ENCODE results near the gene GPRC6A.
"Not testable (repeated sequence)": the region's sequence is repeated elsewhere in the genome, so short reads cannot be mapped to it uniquely, and the experiment has no call there.

Gene GPRC6A

GRCh38 chr6:116827561-116828240 is 1.2 kb downstream of the GPRC6A start:
- no peak overlapping the region for H3K27ac ChIP-seq
- no peak for TF ChIP-seq ZFX (IDR thresholded peaks at IDR 0.05)
- no peak for TF ChIP-seq CTCF (conservative IDR thresholded peaks at IDR 0.05)

DNA sequence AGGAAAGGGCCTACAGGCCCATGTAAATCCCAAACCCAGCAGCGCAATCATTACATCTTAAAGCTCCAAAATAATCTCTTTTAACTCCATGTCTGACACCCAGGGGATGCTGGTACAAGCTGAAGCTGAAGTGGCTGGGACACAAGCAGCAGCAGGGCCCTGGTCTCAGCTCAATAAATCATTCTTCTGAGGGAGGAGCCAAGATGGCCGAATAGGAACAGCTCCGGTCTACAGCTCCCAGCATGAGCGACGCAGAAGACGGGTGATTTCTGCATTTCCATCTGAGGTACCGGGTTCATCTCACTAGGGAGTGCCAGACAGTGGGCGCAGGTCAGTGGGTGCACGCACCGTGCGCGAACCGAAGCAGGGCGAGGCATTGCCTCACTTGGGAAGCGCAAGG is 12.5 kb downstream of the GPRC6A start:
- H3K27ac ChIP-seq, result not testable (repeated sequence)

DNA sequence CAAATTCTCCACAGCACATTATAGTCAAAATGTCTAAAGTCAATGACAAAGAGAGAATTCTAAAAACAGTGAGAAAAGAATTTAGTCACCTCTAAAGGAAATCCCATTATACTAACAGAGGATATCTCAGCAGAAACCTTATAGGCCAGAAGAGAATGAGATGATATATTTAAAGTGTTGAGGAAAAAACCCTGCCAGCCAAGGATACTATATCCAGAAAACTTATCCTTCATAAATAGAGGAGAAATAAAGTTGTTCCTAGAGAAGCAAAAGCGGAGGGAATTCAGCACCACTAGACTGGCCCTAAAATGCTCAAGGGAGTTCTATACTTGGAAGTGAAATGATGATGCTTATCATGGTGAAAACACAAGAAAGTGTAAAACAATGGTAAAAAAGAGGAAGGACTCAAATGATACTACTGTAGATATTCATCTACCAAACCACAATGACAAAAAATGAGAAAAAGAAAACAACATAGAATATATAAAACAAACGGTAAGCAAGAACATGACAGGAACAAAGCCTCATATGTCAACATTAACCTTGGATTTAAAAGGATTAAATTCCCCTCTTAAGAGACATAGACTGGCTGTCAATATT is 16.7 kb downstream of the GPRC6A start:
- no peak for TF ChIP-seq ZFX (IDR thresholded peaks at IDR 0.05)
- TF ChIP-seq CTCF (conservative IDR thresholded peaks at IDR 0.05), result no peak

DNA sequence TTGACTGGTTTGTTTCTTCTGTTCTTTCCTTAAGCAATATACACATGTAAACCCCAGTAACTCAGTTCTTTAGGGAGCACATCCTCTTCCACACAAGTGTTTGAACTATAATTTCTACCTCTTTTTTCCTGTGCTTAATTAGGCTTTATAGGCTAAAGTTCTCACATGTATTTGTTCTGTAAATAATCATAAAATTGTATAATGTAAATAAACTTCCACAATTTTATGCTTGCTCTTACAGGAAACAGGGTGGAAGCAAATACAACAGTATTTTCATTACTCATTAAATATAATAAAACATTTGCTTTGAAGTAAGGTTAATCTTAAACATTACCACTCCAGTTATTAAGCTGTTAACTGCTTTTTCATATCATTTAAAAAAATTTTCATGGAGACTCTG is 26.9 kb downstream of the GPRC6A start:
- no peak for TF ChIP-seq ZFX (IDR thresholded peaks at IDR 0.05)
- TF ChIP-seq CTCF (conservative IDR thresholded peaks at IDR 0.05), result no peak
- H3K27ac ChIP-seq, result no peak overlapping the region

More for the DNA sequence above, 16.7 kb downstream of the GPRC6A start:
- H3K27ac ChIP-seq, result no peak overlapping the region

DNA sequence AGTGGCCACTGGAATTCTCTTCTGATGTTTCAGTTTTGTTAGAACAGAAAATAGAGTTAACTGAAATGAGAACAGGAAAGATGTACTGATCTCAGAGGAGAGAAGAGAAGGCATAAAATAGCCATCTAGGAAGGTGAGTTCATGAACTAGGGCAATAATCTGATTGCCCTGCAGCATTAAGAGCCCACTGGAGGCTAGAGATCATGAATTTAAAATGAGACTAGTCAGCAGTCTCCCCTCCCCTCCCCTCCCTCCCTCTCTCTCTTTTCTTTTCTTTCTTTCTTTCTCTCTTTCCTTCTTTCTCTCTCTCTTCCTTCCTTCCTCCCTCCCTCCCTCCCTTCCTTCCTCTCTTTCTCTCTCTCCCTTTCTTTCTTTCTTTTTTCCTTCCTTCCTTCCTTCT is 28.9 kb downstream of the GPRC6A start:
- no peak for TF ChIP-seq CTCF (conservative IDR thresholded peaks at IDR 0.05)
- no peak for TF ChIP-seq ZFX (IDR thresholded peaks at IDR 0.05)
- H3K27ac ChIP-seq, result no peak overlapping the region

- no peak overlapping the region for H3K27ac ChIP-seq
- TF ChIP-seq ZFX (IDR thresholded peaks at IDR 0.05), result no peak
- TF ChIP-seq CTCF (conservative IDR thresholded peaks at IDR 0.05), result no peak
Measured at GRCh38 chr6:116797585-116797984, 31.3 kb downstream of the GPRC6A start.

GRCh38 chr6:116793224-116793623 is 35.7 kb downstream of the GPRC6A start:
- H3K27ac ChIP-seq, result no peak overlapping the region
- TF ChIP-seq ZFX (IDR thresholded peaks at IDR 0.05), result no peak
- TF ChIP-seq CTCF (conservative IDR thresholded peaks at IDR 0.05), result no peak

DNA sequence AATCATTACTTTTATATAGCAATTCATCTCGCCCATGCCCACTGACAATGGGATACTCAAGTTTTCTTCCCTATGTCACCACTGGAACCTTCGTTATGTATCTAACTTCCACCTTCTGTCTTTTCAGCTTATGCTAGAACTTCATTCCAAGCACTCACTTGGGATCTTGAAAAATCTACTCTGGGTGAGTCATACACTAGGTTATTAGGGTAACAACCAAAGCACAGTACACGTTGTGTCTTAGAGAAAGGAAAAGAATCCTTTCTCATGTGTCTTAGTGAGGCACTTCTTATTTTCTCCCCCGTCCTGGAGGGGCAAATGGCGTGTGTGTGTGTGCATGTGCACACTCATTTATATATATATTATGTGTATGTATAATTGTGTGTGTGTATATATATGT is 45.0 kb downstream of the GPRC6A start:
- TF ChIP-seq ZFX (IDR thresholded peaks at IDR 0.05) (no peak), CTCF (conservative IDR thresholded peaks at IDR 0.05) (no peak)
- no peak overlapping the region for H3K27ac ChIP-seq

All from C4-2B (cell line).